ENCODE results near the gene POMT1.

The POMT1 gene

DNA sequence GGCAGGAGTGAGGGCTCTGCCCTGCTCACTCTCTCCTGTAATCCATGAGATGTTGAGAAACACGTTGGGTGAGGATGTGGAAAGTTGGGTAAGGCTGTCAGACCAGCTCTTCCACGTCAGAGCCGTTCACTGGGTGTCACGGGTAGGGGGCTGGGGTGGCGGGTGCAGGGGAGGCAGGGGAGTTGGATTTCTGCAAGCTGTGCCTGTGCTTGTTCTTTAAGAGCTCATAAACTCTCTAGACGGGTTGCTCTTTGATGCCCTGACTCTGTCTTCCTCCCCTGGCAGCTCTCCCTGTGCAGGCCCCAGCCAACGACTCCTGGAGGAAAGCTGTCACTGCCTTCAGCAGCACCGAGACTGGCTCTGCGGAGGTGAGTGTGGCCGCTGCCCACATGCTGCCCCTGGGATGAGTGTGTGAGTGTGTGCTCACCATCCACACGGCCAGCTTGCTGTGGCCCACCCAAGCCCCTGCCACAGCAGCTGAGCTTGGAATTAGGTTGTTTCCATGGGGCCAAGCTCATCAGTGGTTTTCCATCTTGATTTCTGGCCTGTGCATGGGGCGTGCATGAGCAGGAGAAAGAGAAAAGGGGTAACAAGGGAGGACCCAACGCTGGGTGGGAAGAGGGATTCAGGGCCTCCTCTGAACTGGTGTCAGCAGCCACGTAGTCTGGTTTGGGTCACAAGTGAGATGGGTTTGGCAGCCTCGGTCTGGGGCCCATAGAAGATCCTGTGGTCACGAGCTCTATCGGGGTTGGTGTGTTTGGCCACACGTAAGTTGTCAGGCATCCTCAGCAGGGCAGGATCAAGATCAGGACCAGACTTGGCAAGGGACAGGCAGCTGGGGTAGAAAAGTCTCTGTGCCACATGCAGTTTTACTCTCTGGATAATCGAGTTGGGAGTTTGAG is 21.0 kb upstream of the POMT1 start:
- no peak overlapping the region for H3K4me2 ChIP-seq (ENCODE audit: low read length)
- peaks cover 98% of the 10 kb centered on the region for H3K36me3 ChIP-seq (ENCODE audit: control insufficient read depth, low read length)
- H4K20me1 ChIP-seq (ENCODE audit: control insufficient read depth, insufficient read depth, low read depth, low read length), result peaks cover 10% of the 10 kb centered on the region
- no peaks in the 10 kb centered on the region for H3K9me2 ChIP-seq (replicated peaks; ENCODE audit: control insufficient read depth, low read length)
- H3K27me3 ChIP-seq (ENCODE audit: control insufficient read depth, low read length), result no peaks in the 10 kb centered on the region
- no peak overlapping the region for H3K4me3 ChIP-seq (ENCODE audit: low read length)
- H3K27ac ChIP-seq (ENCODE audit: low read depth, low read length), result no peak overlapping the region
- H3K9me3 ChIP-seq (ENCODE audit: control insufficient read depth, insufficient read depth, low read length), result no peaks in the 10 kb centered on the region
- H3K79me2 ChIP-seq (ENCODE audit: control insufficient read depth, low read length), result peaks cover 11% of the 10 kb centered on the region
- no peaks in the 10 kb centered on the region; the same call in 1 of the 2 replicates for H3F3A ChIP-seq (ENCODE audit: control insufficient read depth, insufficient read depth)
- no peak for TF ChIP-seq EZH2phosphoT487 (IDR thresholded peaks at IDR 0.05; ENCODE audit: borderline replicate concordance, low read length)
- TF ChIP-seq, protein P1, sequence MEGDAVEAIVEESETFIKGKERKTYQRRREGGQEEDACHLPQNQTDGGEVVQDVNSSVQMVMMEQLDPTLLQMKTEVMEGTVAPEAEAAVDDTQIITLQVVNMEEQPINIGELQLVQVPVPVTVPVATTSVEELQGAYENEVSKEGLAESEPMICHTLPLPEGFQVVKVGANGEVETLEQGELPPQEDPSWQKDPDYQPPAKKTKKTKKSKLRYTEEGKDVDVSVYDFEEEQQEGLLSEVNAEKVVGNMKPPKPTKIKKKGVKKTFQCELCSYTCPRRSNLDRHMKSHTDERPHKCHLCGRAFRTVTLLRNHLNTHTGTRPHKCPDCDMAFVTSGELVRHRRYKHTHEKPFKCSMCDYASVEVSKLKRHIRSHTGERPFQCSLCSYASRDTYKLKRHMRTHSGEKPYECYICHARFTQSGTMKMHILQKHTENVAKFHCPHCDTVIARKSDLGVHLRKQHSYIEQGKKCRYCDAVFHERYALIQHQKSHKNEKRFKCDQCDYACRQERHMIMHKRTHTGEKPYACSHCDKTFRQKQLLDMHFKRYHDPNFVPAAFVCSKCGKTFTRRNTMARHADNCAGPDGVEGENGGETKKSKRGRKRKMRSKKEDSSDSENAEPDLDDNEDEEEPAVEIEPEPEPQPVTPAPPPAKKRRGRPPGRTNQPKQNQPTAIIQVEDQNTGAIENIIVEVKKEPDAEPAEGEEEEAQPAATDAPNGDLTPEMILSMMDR (IDR thresholded peaks at IDR 0.05; ENCODE audit: low read depth, low read length, poor library complexity, severe bottlenecking), result no peak
- no peaks in the 10 kb centered on the region for H3K4me1 ChIP-seq (ENCODE audit: control insufficient read depth, low read length)

GRCh38 chr9:131482343-131483006 is 20.2 kb upstream of the POMT1 start:
- no peaks in the 10 kb centered on the region for H3K27me3 ChIP-seq (ENCODE audit: control insufficient read depth, low read length)
- peaks cover 98% of the 10 kb centered on the region for H3K36me3 ChIP-seq (ENCODE audit: control insufficient read depth, low read length)
- no peak overlapping the region for H3K27ac ChIP-seq (ENCODE audit: low read depth, low read length)
- TF ChIP-seq, protein P1 (IDR thresholded peaks at IDR 0.05; ENCODE audit: low read depth, low read length, poor library complexity, severe bottlenecking), result no peak
- TF ChIP-seq EZH2phosphoT487 (IDR thresholded peaks at IDR 0.05; ENCODE audit: borderline replicate concordance, low read length), result no peak
- H4K20me1 ChIP-seq (ENCODE audit: control insufficient read depth, insufficient read depth, low read depth, low read length), result peaks cover 10% of the 10 kb centered on the region
- H3K4me3 ChIP-seq (ENCODE audit: low read length), result no peak overlapping the region
- no peaks in the 10 kb centered on the region; the same call in 1 of the 2 replicates for H3F3A ChIP-seq (ENCODE audit: control insufficient read depth, insufficient read depth)
- no peaks in the 10 kb centered on the region for H3K9me2 ChIP-seq (replicated peaks; ENCODE audit: control insufficient read depth, low read length)
- peaks cover 11% of the 10 kb centered on the region for H3K79me2 ChIP-seq (ENCODE audit: control insufficient read depth, low read length)
- no peaks in the 10 kb centered on the region for H3K4me1 ChIP-seq (ENCODE audit: control insufficient read depth, low read length)
- H3K9me3 ChIP-seq (ENCODE audit: control insufficient read depth, insufficient read depth, low read length), result no peaks in the 10 kb centered on the region
- no peak overlapping the region for H3K4me2 ChIP-seq (ENCODE audit: low read length)

- Histone ChIP-seq H3F3A (ENCODE audit: control insufficient read depth, insufficient read depth) (no peaks in the 10 kb centered on the region; the same call in 1 of the 2 replicates), H3K9me3 (ENCODE audit: control insufficient read depth, insufficient read depth, low read length) (no peaks in the 10 kb centered on the region), H4K20me1 (ENCODE audit: control insufficient read depth, insufficient read depth, low read depth, low read length) (peaks cover 10% of the 10 kb centered on the region), H3K4me3 (ENCODE audit: low read length) (no peak overlapping the region), H3K79me2 (ENCODE audit: control insufficient read depth, low read length) (peaks cover 11% of the 10 kb centered on the region), H3K4me1 (ENCODE audit: control insufficient read depth, low read length) (no peaks in the 10 kb centered on the region), H3K27me3 (ENCODE audit: control insufficient read depth, low read length) (no peaks in the 10 kb centered on the region), H3K27ac (ENCODE audit: low read depth, low read length) (no peak overlapping the region), H3K9me2 (replicated peaks; ENCODE audit: control insufficient read depth, low read length) (no peaks in the 10 kb centered on the region), H3K36me3 (ENCODE audit: control insufficient read depth, low read length) (peaks cover 98% of the 10 kb centered on the region), H3K4me2 (ENCODE audit: low read length) (no peak overlapping the region)
- TF ChIP-seq EZH2phosphoT487 (IDR thresholded peaks at IDR 0.05; ENCODE audit: borderline replicate concordance, low read length), result no peak
- TF ChIP-seq, protein P1 (IDR thresholded peaks at IDR 0.05; ENCODE audit: low read depth, low read length, poor library complexity, severe bottlenecking), result no peak
Measured at GRCh38 chr9:131483319-131484050, 19.2 kb upstream of the POMT1 start.

Measured in DOHH2 (cell line).